IMR-90 (cell line): ENCODE measurements around the gene CIBAR2. TPM values are rescaled to one million over a fixed set of nuclear protein-coding genes. Genes with fewer than 3 reads are reported as not detected.

Source experiments
- ATAC-seq: fragments of 200-7000 bp; cut with Tn5 transposase; 2 replicates; pipeline ENCODE4 v1.9.1; 2020; ENCODE audit warnings: low read depth, mild to moderate bottlenecking, moderate library complexity
- BruUV-seq: library from RNA; stranded (reverse); fragments of 400-500 nt; replicated peaks from 2 replicates; lab custom pipeline; 2021; lab: Mats Ljungman, UMichigan
- CTCF ChIA-PET: fragments of 300-600 bp; formaldehyde crosslinking; extraction: SDS; loops from one replicate; lab custom pipeline; 2021; ENCODE audit warnings: antibody characterized with exemption; lab: Yijun Ruan, JAX
- POLR2A ChIA-PET: fragments of 300-600 bp; sonication (Branson Sonifier 250); formaldehyde crosslinking; loops from one replicate; lab custom pipeline; 2022; ENCODE audit warnings: antibody characterized with exemption; ENCODE audit not compliant: unreplicated experiment; lab: Charles Lee
- DNase-seq: peaks from one replicate; pipeline ENCODE4 v3.0.0; 2013
- H2AFZ ChIP-seq: replicated peaks from 2 replicates; pipeline ENCODE3; 2013; ENCODE audit warnings: low read length, mild to moderate bottlenecking; ENCODE audit not compliant: poor library complexity
- H2AK5ac ChIP-seq: 2 replicates; pipeline ENCODE4 v1.6.1; 2013; ENCODE audit warnings: low read depth, low read length, inconsistent platforms
- H2AK9ac ChIP-seq: replicated peaks from 2 replicates; pipeline ENCODE3; 2013; ENCODE audit warnings: mild to moderate bottlenecking, low read depth, low read length, moderate library complexity; ENCODE audit not compliant: poor library complexity
- H2BK120ac ChIP-seq: 2 replicates; pipeline ENCODE4 v1.6.1; 2013; ENCODE audit warnings: low read depth, low read length, inconsistent platforms
- H2BK15ac ChIP-seq: 3 replicates; pipeline ENCODE4 v1.6.1; 2013; ENCODE audit warnings: low read depth, low read length, inconsistent platforms
- H2BK20ac ChIP-seq: 2 replicates; pipeline ENCODE4 v1.6.1; 2013; ENCODE audit warnings: low read depth, mild to moderate bottlenecking, inconsistent platforms, low read length, moderate library complexity
- H2BK5ac ChIP-seq: 2 replicates; pipeline ENCODE4 v1.6.1; 2013; ENCODE audit warnings: mild to moderate bottlenecking, low read depth, low read length, inconsistent platforms; ENCODE audit not compliant: poor library complexity, severe bottlenecking
- H3K14ac ChIP-seq: replicated peaks from 2 replicates; pipeline ENCODE4 v1.6.1; 2013; ENCODE audit warnings: low read depth, low read length, inconsistent platforms
- H3K18ac ChIP-seq: 2 replicates; pipeline ENCODE4 v1.6.1; 2013; ENCODE audit warnings: low read depth, low read length, control low read depth
- H3K23ac ChIP-seq: 2 replicates; pipeline ENCODE4 v1.6.1; 2013; ENCODE audit warnings: low read depth, low read length, inconsistent platforms
- H3K27ac ChIP-seq: 2 replicates; pipeline ENCODE4 v1.5.1; 2013; ENCODE audit warnings: mild to moderate bottlenecking, control low read depth, low read length; ENCODE audit not compliant: insufficient read depth
- H3K27me3 ChIP-seq: 2 replicates; pipeline ENCODE4 v1.6.1; 2013; ENCODE audit warnings: low read length; ENCODE audit not compliant: control insufficient read depth, insufficient read depth
- H3K36me3 ChIP-seq: 2 replicates; pipeline ENCODE4 v1.6.1; 2013; ENCODE audit warnings: low read length, mixed read lengths; ENCODE audit not compliant: control insufficient read depth, insufficient read depth
- H3K4ac ChIP-seq: 2 replicates; pipeline ENCODE4 v1.6.1; 2013; ENCODE audit warnings: low read depth, low read length, inconsistent platforms
- H3K4me1 ChIP-seq: 2 replicates; pipeline ENCODE4 v1.6.1; 2013; ENCODE audit warnings: low read length, mixed read lengths; ENCODE audit not compliant: control insufficient read depth, insufficient read depth
- H3K4me2 ChIP-seq: 2 replicates; pipeline ENCODE4 v1.6.1; 2013; ENCODE audit warnings: low read depth, mild to moderate bottlenecking, control low read depth, low read length, moderate library complexity
- H3K4me3 ChIP-seq: 2 replicates; pipeline ENCODE4 v1.5.1; 2013; ENCODE audit warnings: low read depth, mild to moderate bottlenecking, control low read depth, low read length, moderate library complexity; ENCODE audit not compliant: insufficient read depth
- H3K56ac ChIP-seq: 2 replicates; pipeline ENCODE4 v1.6.1; 2013; ENCODE audit warnings: low read length, inconsistent platforms; ENCODE audit not compliant: insufficient read depth; ENCODE audit errors: extremely low read depth
- H3K79me1 ChIP-seq, 2 experiments: 2 replicates each; pipeline ENCODE4 v1.6.1; 2013; ENCODE audit warnings: low read length in 2 of 2, inconsistent platforms in 1 of 2, low read depth in 1 of 2
- H3K9ac ChIP-seq: 2 replicates; pipeline ENCODE4 v1.6.1; 2013; ENCODE audit warnings: low read depth, low read length, control low read depth
- H3K9me1 ChIP-seq: 2 replicates; pipeline ENCODE4 v1.6.1; 2013; ENCODE audit warnings: low read length, inconsistent platforms; ENCODE audit not compliant: insufficient read depth
- H3K9me3 ChIP-seq: 2 replicates; pipeline ENCODE4 v1.6.1; 2013; ENCODE audit warnings: low read length; ENCODE audit not compliant: control insufficient read depth, insufficient read depth
- H4K20me1 ChIP-seq: 2 replicates; pipeline ENCODE4 v1.6.1; 2013; ENCODE audit warnings: low read length, inconsistent platforms; ENCODE audit not compliant: insufficient read depth
- H4K5ac ChIP-seq: 2 replicates; pipeline ENCODE4 v1.6.1; 2013; ENCODE audit warnings: mild to moderate bottlenecking, low read depth, low read length, control low read depth
- H4K8ac ChIP-seq, 2 experiments: 2 replicates each; pipeline ENCODE4 v1.6.1; 2013; ENCODE audit warnings: low read depth in 2 of 2, low read length in 2 of 2, control low read depth in 1 of 2, inconsistent platforms in 1 of 2
- H4K91ac ChIP-seq: 2 replicates; pipeline ENCODE4 v1.6.1; 2013; ENCODE audit warnings: low read depth, low read length, inconsistent platforms; ENCODE audit not compliant: insufficient read depth
- MXI1 ChIP-seq: IDR thresholded peaks from 2 replicates; pipeline ENCODE4 v1.6.1; 2012; ENCODE audit warnings: low read depth, mild to moderate bottlenecking, low read length, moderate library complexity, borderline replicate concordance
- NFE2L2 ChIP-seq: fragments of 150-350 bp; IDR thresholded peaks from 2 replicates; pipeline ENCODE4 v1.6.1; 2016; ENCODE audit warnings: low read depth, mild to moderate bottlenecking, low read length
- RAD21 ChIP-seq: IDR thresholded peaks from 2 replicates; pipeline ENCODE4 v1.6.1; 2012; ENCODE audit warnings: low read length, improper control_type of control experiment
- RFX5 ChIP-seq: IDR thresholded peaks from 2 replicates; pipeline ENCODE4 v1.8.0; 2012; ENCODE audit warnings: low read depth, mild to moderate bottlenecking, low read length, moderate library complexity
- WGBS, 2 experiments: methylation state at CpG; one replicate each; pipeline versions ENCODE4 v1.1.5 to v1.1.7; 2013; ENCODE audit warnings: missing lambda C conversion rate in 2 of 2; ENCODE audit not compliant: insufficient read length in 1 of 2; ENCODE audit errors: extremely low coverage in 2 of 2; 5-methylcytosine and 5-hydroxymethylcytosine counted together
- dilution Hi-C: fragments of 300-500 bp; cut with HindIII; formaldehyde crosslinking; loops from one replicate; pipeline ENCODE4 v1.14.3; 2018; ENCODE audit warnings: low sequenced_read_pairs; ENCODE audit not compliant: unreplicated experiment
- in situ Hi-C: fragments of 300-500 bp; cut with MboI; formaldehyde crosslinking; loops from 3 replicates; pipeline ENCODE4 v1.14.3; 2019; ENCODE audit warnings: low sequenced_read_pairs, inconsistent platforms, mixed read lengths
- intact Hi-C: fragments of 100-400 bp; cut with micrococcal nuclease; formaldehyde crosslinking; loops from 2 replicates; pipeline ENCODE4 v1.10.0; 2022
- polyA plus RNA-seq, 3 experiments: library from polyadenylated mRNA; depleted of rRNA; stranded (reverse); fragments of >200 nt; gene quantifications; 2 replicates each; pipeline ENCODE4 v1.2.3, GENCODE V29; 2012; ENCODE audit warnings: low replicate concordance in 1 of 3
- total RNA-seq: library from RNA; depleted of rRNA; stranded (reverse); fragments of >200 nt; gene quantifications from 2 replicates; pipeline ENCODE4 v1.2.3, GENCODE V29; 2012
- TF ChIP-seq, protein P1 (sequence below): fragments of 150-350 bp; IDR thresholded peaks from 2 replicates; pipeline ENCODE4 v1.6.1; 2016; ENCODE audit warnings: low read depth, mild to moderate bottlenecking, low read length, moderate library complexity, borderline replicate concordance

The CIBAR2 gene
- total and polyA plus RNA-seq, 2 of the 4 experiments (the other 2 are of a cell fraction), result 0.18 to 0.24 TPM

DNA sequence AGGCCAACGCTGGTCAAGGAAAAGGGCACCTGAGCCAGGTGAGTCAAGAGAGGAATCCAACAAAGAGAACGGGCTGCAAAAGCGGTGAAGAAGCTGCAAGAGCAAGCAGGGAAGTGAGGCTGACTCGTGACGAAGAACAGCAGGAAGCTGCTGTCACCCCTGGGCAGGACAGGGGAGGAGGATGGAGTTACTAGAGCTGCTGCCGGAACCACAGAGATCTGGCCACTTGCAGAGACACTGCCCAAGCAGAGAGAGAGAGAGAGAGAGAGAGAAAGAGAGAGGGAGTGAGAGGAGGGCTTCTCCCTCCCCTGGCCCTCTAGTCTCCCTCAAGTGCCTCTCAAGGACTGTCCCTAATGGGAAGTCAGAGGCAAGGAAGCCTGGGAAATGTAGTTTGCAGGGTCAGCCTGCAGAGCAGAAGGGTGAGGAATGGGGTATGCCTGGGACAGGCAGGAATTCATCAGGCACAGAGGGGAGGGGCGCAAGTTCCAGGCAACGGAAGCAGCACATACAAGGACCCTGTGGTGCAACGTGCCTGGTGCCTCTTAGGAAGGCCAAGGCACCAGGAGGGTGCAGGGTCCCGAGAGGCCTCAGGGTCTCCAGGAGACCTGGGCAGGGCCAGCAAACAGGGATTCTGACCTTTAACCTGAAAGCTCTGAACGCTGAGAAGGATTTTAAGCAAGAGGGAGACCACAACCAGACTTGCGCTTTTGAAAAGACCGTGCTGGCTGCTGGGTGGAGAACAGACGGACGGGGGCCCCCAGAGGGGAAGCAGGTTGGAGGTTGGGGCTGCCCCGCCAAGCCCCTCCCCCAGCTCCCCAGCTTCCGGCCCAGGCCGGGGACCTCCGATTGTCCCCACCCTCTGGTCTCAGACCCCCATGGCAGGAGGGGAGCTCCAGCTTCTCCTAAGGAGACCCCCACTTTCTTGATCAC is 45.8 kb upstream of the CIBAR2 start:
- H2BK5ac ChIP-seq, result no peak overlapping the region
- H2BK15ac ChIP-seq, result no peak overlapping the region; the same call in 2 of the 3 replicates
- intact Hi-C loops (no loop called here), in situ Hi-C loops (no loop called here), dilution Hi-C loops (no loop called here)
- no peak overlapping the region for H3K4me2 ChIP-seq
- H4K5ac ChIP-seq, result no peak overlapping the region
- peak overlapping the region; percentile 85; the same call in 1 of the 2 replicates for H2BK120ac ChIP-seq
- CTCF ChIA-PET, result interaction anchor here (0.6 kb wide), 1 partner anchor 407 kb away, joined by 3 read pairs; no protein-coding TSS in a partner anchor
- no peak overlapping the region for H3K18ac ChIP-seq
- no peaks in the 10 kb centered on the region; a peak in 1 of 4 replicates for H3K79me1 ChIP-seq
- H3K4me1 ChIP-seq, result peaks cover 22% of the 10 kb centered on the region
- peaks cover 3% of the 10 kb centered on the region; the same call in 1 of the 2 replicates for H3K9me1 ChIP-seq
- POLR2A ChIA-PET, result no interaction called here
- no peaks in the 10 kb centered on the region for H3K36me3 ChIP-seq
- no peak overlapping the region; the same call in 1 of the 2 replicates for H4K91ac ChIP-seq
- H3K14ac ChIP-seq, result no peak overlapping the region
- BruUV-seq, result no TSS peak
- H3K9me3 ChIP-seq, result no peaks in the 10 kb centered on the region
- peak overlapping the region; percentile 69; the same call in 1 of the 2 replicates for H2BK20ac ChIP-seq
- peak overlapping the region; percentile 88 for H2AFZ ChIP-seq
- H2AK9ac ChIP-seq, result peak overlapping the region; percentile 22
- H3K56ac ChIP-seq, result no peak overlapping the region
- WGBS, 2 experiments, result 57% methylated on average over 6 of the region's 19 CpGs; no CpG with 5 or more reads in 1 of the 2 experiments
- H3K9ac ChIP-seq, result no peak overlapping the region
- no peak overlapping the region for H3K23ac ChIP-seq
- peak overlapping the region; percentile 65 for H3K4ac ChIP-seq
- H3K27me3 ChIP-seq, result no peaks in the 10 kb centered on the region; the same call in 1 of the 2 replicates
- H3K27ac ChIP-seq, result no peak overlapping the region
- ATAC-seq (no peak; the same call in 1 of the 2 replicates), DNase-seq (no peak)
- H2AK5ac ChIP-seq, result peak overlapping the region; percentile 36; the same call in 1 of the 2 replicates
- no peak overlapping the region for H3K4me3 ChIP-seq
- H4K20me1 ChIP-seq, result 0 out of 2 replicates have a peak, but pooled peaks cover 2% of the 10 kb centered on the region
- no peak for TF ChIP-seq RAD21
- TF ChIP-seq MXI1, result no peak
- TF ChIP-seq NFE2L2, result no peak
- TF ChIP-seq, protein P1, sequence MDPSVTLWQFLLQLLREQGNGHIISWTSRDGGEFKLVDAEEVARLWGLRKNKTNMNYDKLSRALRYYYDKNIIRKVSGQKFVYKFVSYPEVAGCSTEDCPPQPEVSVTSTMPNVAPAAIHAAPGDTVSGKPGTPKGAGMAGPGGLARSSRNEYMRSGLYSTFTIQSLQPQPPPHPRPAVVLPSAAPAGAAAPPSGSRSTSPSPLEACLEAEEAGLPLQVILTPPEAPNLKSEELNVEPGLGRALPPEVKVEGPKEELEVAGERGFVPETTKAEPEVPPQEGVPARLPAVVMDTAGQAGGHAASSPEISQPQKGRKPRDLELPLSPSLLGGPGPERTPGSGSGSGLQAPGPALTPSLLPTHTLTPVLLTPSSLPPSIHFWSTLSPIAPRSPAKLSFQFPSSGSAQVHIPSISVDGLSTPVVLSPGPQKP, result no peak
- TF ChIP-seq RFX5, result no peak
- H4K8ac ChIP-seq, result peak overlapping the region in 1 of 2 experiments; percentile 77; a peak in 3 of 4 replicates
